Neural crest cell (in vitro differentiated cells): Measurements from ENCODE around the gene TIMP2. TPM values are rescaled to one million over a fixed set of nuclear protein-coding genes. Genes with fewer than 3 reads are reported as not detected.

ENCODE experiments used
- DNase-seq: peaks from one replicate; pipeline ENCODE4 v3.0.0; 2021; ENCODE audit warnings: low read depth, mixed read lengths, low spot score
- H3K27ac Mint-ChIP-seq: one replicate; pipeline ENCODE4 v1.8.0; 2021; ENCODE audit warnings: mild to moderate bottlenecking, mixed read lengths; ENCODE audit not compliant: unreplicated experiment
- H3K27me3 Mint-ChIP-seq: 2 replicates; pipeline ENCODE4 v1.8.0; 2021; ENCODE audit warnings: low read depth, mild to moderate bottlenecking, mixed read lengths
- H3K36me3 Mint-ChIP-seq: 2 replicates; pipeline ENCODE4 v1.8.0; 2021; ENCODE audit warnings: low read depth, mild to moderate bottlenecking, mixed read lengths
- H3K4me1 Mint-ChIP-seq: 2 replicates; pipeline ENCODE4 v1.8.0; 2021; ENCODE audit warnings: mixed read lengths
- H3K4me3 Mint-ChIP-seq: one replicate; pipeline ENCODE4 v1.8.0; 2021; ENCODE audit warnings: mild to moderate bottlenecking, mixed read lengths
- H3K9me3 Mint-ChIP-seq: 2 replicates; pipeline ENCODE4 v1.8.0; 2021; ENCODE audit warnings: mixed read lengths
- CTCF ChIP-seq: fragments of 200-600 bp; sonication (generic); conservative IDR thresholded peaks from 2 replicates; pipeline ENCODE4 v1.5.0; 2021; ENCODE audit warnings: antibody characterized with exemption, mild to moderate bottlenecking
- total RNA-seq: library from RNA; stranded (reverse); gene quantifications from 2 replicates; pipeline ENCODE4 v1.2.1, GENCODE V29; 2021

Gene TIMP2
- total RNA-seq, 1 donor from 2014 or later = 58.5 TPM

GRCh38 chr17:78899361-78900260 is 25.6 kb downstream of the TIMP2 start:
- TF ChIP-seq CTCF = no peak
- DNase-seq = no peak
- Mint-ChIP-seq H3K4me1 (peaks cover 73% of the 10 kb centered on the region), H3K27me3 (no peaks in the 10 kb centered on the region), H3K27ac (peak overlapping the region; percentile 90), H3K9me3 (no peaks in the 10 kb centered on the region), H3K36me3 (no peaks in the 10 kb centered on the region), H3K4me3 (peak overlapping the region; percentile 66)

- Mint-ChIP-seq H3K27ac (no peak overlapping the region), H3K27me3 (no peaks in the 10 kb centered on the region), H3K4me3 (no peak overlapping the region), H3K9me3 (no peaks in the 10 kb centered on the region), H3K36me3 (no peaks in the 10 kb centered on the region), H3K4me1 (peaks cover 75% of the 10 kb centered on the region)
- no peak for TF ChIP-seq CTCF
- DNase-seq = no peak
Observed at GRCh38 chr17:78898947-78899346, 26.2 kb downstream of the TIMP2 start.

- no peak for DNase-seq
- no peaks in the 10 kb centered on the region for H3K27me3 Mint-ChIP-seq
- TF ChIP-seq CTCF = no peak
- H3K36me3 Mint-ChIP-seq = no peaks in the 10 kb centered on the region
- no peaks in the 10 kb centered on the region for H3K9me3 Mint-ChIP-seq
- H3K4me1 Mint-ChIP-seq = peaks cover 75% of the 10 kb centered on the region
- H3K4me3 Mint-ChIP-seq = no peak overlapping the region
- H3K27ac Mint-ChIP-seq = peak overlapping the region; percentile 35
Observed at GRCh38 chr17:78898075-78898836, 26.9 kb downstream of the TIMP2 start.

GRCh38 chr17:78897664-78898047 is 27.5 kb downstream of the TIMP2 start:
- H3K36me3 Mint-ChIP-seq = no peaks in the 10 kb centered on the region
- no peaks in the 10 kb centered on the region for H3K27me3 Mint-ChIP-seq
- DNase-seq = no peak
- TF ChIP-seq CTCF = no peak
- no peak overlapping the region for H3K4me3 Mint-ChIP-seq
- H3K4me1 Mint-ChIP-seq = peaks cover 75% of the 10 kb centered on the region
- no peaks in the 10 kb centered on the region for H3K9me3 Mint-ChIP-seq
- H3K27ac Mint-ChIP-seq = no peak overlapping the region

GRCh38 chr17:78896834-78897663 is 28.1 kb downstream of the TIMP2 start:
- H3K9me3 Mint-ChIP-seq = no peaks in the 10 kb centered on the region
- peaks cover 78% of the 10 kb centered on the region for H3K4me1 Mint-ChIP-seq
- TF ChIP-seq CTCF = no peak
- H3K27me3 Mint-ChIP-seq = no peaks in the 10 kb centered on the region
- DNase-seq = no peak
- H3K4me3 Mint-ChIP-seq = no peak overlapping the region
- H3K27ac Mint-ChIP-seq = peak overlapping the region; percentile 84
- no peaks in the 10 kb centered on the region for H3K36me3 Mint-ChIP-seq
